H1 (cell line): Measurements from ENCODE around the gene HSFX2. TPM values are rescaled to one million over a fixed set of nuclear protein-coding genes. Genes with fewer than 3 reads are reported as not detected.

ENCODE experiments used
- CTCF ChIA-PET: fragments of 300-600 bp; sonication (Branson Sonifier 250); formaldehyde crosslinking; loops from one replicate; lab custom pipeline; 2021; ENCODE audit not compliant: partially characterized antibody; lab: Charles Lee
- POLR2A ChIA-PET: fragments of 300-600 bp; sonication (Branson Sonifier 250); formaldehyde crosslinking; loops from one replicate; lab custom pipeline; 2021; ENCODE audit warnings: inconsistent platforms; ENCODE audit not compliant: partially characterized antibody; lab: Charles Lee
- DNase-seq, 2 experiments: peaks; one replicate each; pipeline versions ENCODE4 v3.0.0 to v3.0.0-alpha.2; 2010 to 2022; ENCODE audit warnings: low spot score in 2 of 2, low read depth in 1 of 2, mixed read lengths in 1 of 2
- FAIRE-seq: peaks from 2 replicates; lab custom pipeline; 2011; peaks lifted over from hg19 to GRCh38; lab: Jason Lieb, UNC
- H2AFZ ChIP-seq: 2 replicates; pipeline ENCODE4 v1.8.1; 2012; ENCODE audit warnings: low read length, inconsistent platforms
- H2AK5ac ChIP-seq: 2 replicates; pipeline ENCODE4 v1.6.1; 2013; ENCODE audit warnings: low read depth, low read length
- H2BK120ac ChIP-seq: replicated peaks from 2 replicates; pipeline ENCODE3; 2013; ENCODE audit warnings: low read depth, low read length, inconsistent platforms
- H2BK12ac ChIP-seq: 2 replicates; pipeline ENCODE4 v1.6.1; 2013; ENCODE audit warnings: low read depth, low read length
- H2BK15ac ChIP-seq: 2 replicates; pipeline ENCODE4 v1.6.1; 2013; ENCODE audit warnings: low read length
- H2BK20ac ChIP-seq: 2 replicates; pipeline ENCODE4 v1.6.1; 2013; ENCODE audit warnings: low read length
- H2BK5ac ChIP-seq: 2 replicates; pipeline ENCODE4 v1.6.1; 2013; ENCODE audit warnings: low read depth, low read length
- H3K14ac ChIP-seq: 2 replicates; pipeline ENCODE4 v1.6.1; 2013; ENCODE audit warnings: inconsistent platforms; ENCODE audit not compliant: insufficient read length
- H3K18ac ChIP-seq: 2 replicates; pipeline ENCODE4 v1.6.1; 2013; ENCODE audit warnings: low read length; ENCODE audit errors: extremely low read depth
- H3K23ac ChIP-seq: 2 replicates; pipeline ENCODE4 v1.6.1; 2013; ENCODE audit warnings: inconsistent platforms; ENCODE audit not compliant: insufficient read length
- H3K23me2 ChIP-seq: 2 replicates; pipeline ENCODE4 v1.6.1; 2013; ENCODE audit warnings: low read depth, low read length
- H3K27ac ChIP-seq: 2 replicates; pipeline ENCODE4 v1.6.1; 2011; ENCODE audit warnings: low read depth, low read length, inconsistent platforms
- H3K27me3 ChIP-seq, 4 experiments: replicated peaks in 1 of 4; 1 replicate in 1 of 4; 2 replicates in 3 of 4; pipeline versions ENCODE4 v1.6.1 to v1.8.1; 2011 to 2013; ENCODE audit warnings: low read length in 3 of 4, mild to moderate bottlenecking in 3 of 4, inconsistent platforms in 2 of 4, mixed read lengths in 2 of 4, moderate library complexity in 1 of 4; ENCODE audit not compliant: control insufficient read depth in 3 of 4, insufficient read depth in 3 of 4; ENCODE audit errors: extremely low read depth in 1 of 4
- H3K36me3 ChIP-seq, 4 experiments: 2 replicates each; pipeline versions ENCODE4 v1.6.1 to v1.8.1; 2011 to 2013; ENCODE audit warnings: mild to moderate bottlenecking in 4 of 4, low read length in 3 of 4, moderate library complexity in 2 of 4, control low read depth in 1 of 4, inconsistent platforms in 1 of 4; ENCODE audit not compliant: insufficient read depth in 4 of 4, control insufficient read depth in 2 of 4
- H3K4ac ChIP-seq: replicated peaks from 2 replicates; pipeline ENCODE3; 2013; ENCODE audit warnings: low read length, low read depth, mixed read lengths, inconsistent platforms; ENCODE audit not compliant: insufficient read length
- H3K4me1 ChIP-seq, 4 experiments: replicated peaks in 1 of 4; 1 replicate in 1 of 4; 2 replicates in 3 of 4; pipeline versions ENCODE4 v1.6.1 to v1.8.1; 2011 to 2013; ENCODE audit warnings: low read length in 3 of 4, inconsistent platforms in 2 of 4, mixed read lengths in 1 of 4; ENCODE audit not compliant: insufficient read depth in 4 of 4, control insufficient read depth in 3 of 4
- H3K4me2 ChIP-seq, 2 experiments: 2 replicates each; pipeline versions ENCODE4 v1.6.1 to v1.8.1; 2011 to 2013; ENCODE audit warnings: low read depth in 2 of 2, low read length in 2 of 2, control low read depth in 1 of 2, inconsistent platforms in 1 of 2, mild to moderate bottlenecking in 1 of 2; ENCODE audit not compliant: insufficient read depth in 1 of 2
- H3K4me3 ChIP-seq, 4 experiments: fragments of 200-600, 300-600 bp in 1 of 4; sonication (generic), shearing (Covaris generic), sonication (Bioruptor Twin) in 1 of 4; 2 replicates each; pipeline versions ENCODE4 v1.5.1 to v1.8.1; 2011 to 2016; ENCODE audit warnings: low read length in 4 of 4, low read depth in 3 of 4, control low read depth in 2 of 4, inconsistent platforms in 2 of 4, mild to moderate bottlenecking in 2 of 4, mixed read lengths in 1 of 4, moderate library complexity in 1 of 4; ENCODE audit not compliant: insufficient read depth in 2 of 4; ENCODE audit errors: extremely low read depth in 1 of 4
- H3K56ac ChIP-seq: replicated peaks from 2 replicates; pipeline ENCODE3; 2013; ENCODE audit warnings: low read depth, mild to moderate bottlenecking, mixed read lengths, low read length, inconsistent platforms; ENCODE audit not compliant: insufficient read length
- H3K79me1 ChIP-seq: 2 replicates; pipeline ENCODE4 v1.6.1; 2013; ENCODE audit warnings: low read depth, low read length, control low read depth
- H3K79me2 ChIP-seq, 2 experiments: 2 replicates each; pipeline versions ENCODE4 v1.6.1 to v1.8.1; 2012 to 2013; ENCODE audit warnings: low read length in 2 of 2, mild to moderate bottlenecking in 2 of 2, inconsistent platforms in 1 of 2; ENCODE audit not compliant: insufficient read depth in 2 of 2, control insufficient read depth in 1 of 2
- H3K9ac ChIP-seq, 4 experiments: replicated peaks in 1 of 4; 1 replicate in 1 of 4; 2 replicates in 3 of 4; pipeline versions ENCODE4 v1.6.1 to v1.8.1; 2011 to 2013; ENCODE audit warnings: low read depth in 3 of 4, low read length in 3 of 4, control low read depth in 2 of 4, mild to moderate bottlenecking in 2 of 4, moderate library complexity in 2 of 4, inconsistent platforms in 1 of 4; ENCODE audit errors: extremely low read depth in 1 of 4
- H3K9me3 ChIP-seq, 2 experiments: 2 replicates each; pipeline versions ENCODE4 v1.6.1 to v1.8.1; 2012 to 2013; ENCODE audit warnings: mild to moderate bottlenecking in 2 of 2, moderate library complexity in 2 of 2, control low read depth in 1 of 2, inconsistent platforms in 1 of 2, low read depth in 1 of 2, low read length in 1 of 2, mixed read lengths in 1 of 2; ENCODE audit not compliant: insufficient read depth in 2 of 2
- H4K20me1 ChIP-seq, 2 experiments: replicated peaks in 1 of 2; 2 replicates each; pipeline versions ENCODE3 to v1.8.1; 2011 to 2013; ENCODE audit warnings: inconsistent platforms in 2 of 2, low read length in 2 of 2, mild to moderate bottlenecking in 1 of 2; ENCODE audit not compliant: insufficient read depth in 2 of 2, control insufficient read depth in 1 of 2
- H4K5ac ChIP-seq: 2 replicates; pipeline ENCODE4 v1.6.1; 2013; ENCODE audit warnings: low read length, low read depth, mixed read lengths, inconsistent platforms; ENCODE audit not compliant: insufficient read length
- H4K8ac ChIP-seq: 2 replicates; pipeline ENCODE4 v1.8.0; 2013; ENCODE audit warnings: mild to moderate bottlenecking, moderate library complexity, low read length, inconsistent platforms; ENCODE audit not compliant: insufficient read depth; ENCODE audit errors: extremely low read depth
- H4K91ac ChIP-seq: replicated peaks from 2 replicates; pipeline ENCODE3; 2013; ENCODE audit warnings: low read length, mixed read lengths, inconsistent platforms; ENCODE audit not compliant: insufficient read length
- ATF3 ChIP-seq: IDR thresholded peaks from 2 replicates; pipeline ENCODE4 v1.6.1; 2011; ENCODE audit warnings: low read depth, mild to moderate bottlenecking, low read length; ENCODE audit not compliant: insufficient read depth
- BCL11A ChIP-seq, 2 experiments: IDR thresholded peaks; one replicate each; pipeline ENCODE4 v1.6.1; 2011; ENCODE audit warnings: low read depth in 2 of 2, low read length in 2 of 2, mild to moderate bottlenecking in 2 of 2
- CEBPB ChIP-seq: IDR thresholded peaks from 2 replicates; pipeline ENCODE4 v1.6.1; 2012; ENCODE audit warnings: low read depth, low read length
- CHD2 ChIP-seq: IDR thresholded peaks from 2 replicates; pipeline ENCODE4 v1.6.1; 2012; ENCODE audit warnings: low read length, improper control_type of control experiment
- FOSL1 ChIP-seq: IDR thresholded peaks from 2 replicates; pipeline ENCODE4 v1.6.1; 2011; ENCODE audit warnings: mild to moderate bottlenecking, low read depth, low read length, moderate library complexity; ENCODE audit not compliant: insufficient read depth
- GTF2F1 ChIP-seq: IDR thresholded peaks from 2 replicates; pipeline ENCODE4 v1.6.1; 2012; ENCODE audit warnings: low read depth, low read length, improper control_type of control experiment, borderline replicate concordance
- HDAC2 ChIP-seq, 2 experiments: fragments of 300-600 bp in 1 of 2; sonication (generic) in 1 of 2; IDR thresholded peaks; 2 replicates each; pipeline ENCODE4 v1.6.1; 2011 to 2012; ENCODE audit warnings: low read depth in 2 of 2, low read length in 2 of 2, mild to moderate bottlenecking in 2 of 2, moderate library complexity in 2 of 2, borderline replicate concordance in 1 of 2, inconsistent platforms in 1 of 2
- NRF1 ChIP-seq: IDR thresholded peaks from 2 replicates; pipeline ENCODE4 v1.6.1; 2011; ENCODE audit warnings: mild to moderate bottlenecking, low read depth, low read length, improper control_type of control experiment
- POLR2A ChIP-seq, 2 experiments: IDR thresholded peaks; 1 replicate in 1 of 2; 2 replicates in 1 of 2; pipeline ENCODE4 v1.6.1; 2011; ENCODE audit warnings: low read depth in 2 of 2, low read length in 2 of 2, mild to moderate bottlenecking in 2 of 2; ENCODE audit errors: control extremely low read depth in 1 of 2
- RBBP5 ChIP-seq: IDR thresholded peaks from 2 replicates; pipeline ENCODE4 v1.7.1; 2012; ENCODE audit warnings: low read depth, mild to moderate bottlenecking, inconsistent platforms, low read length, moderate library complexity, borderline replicate concordance
- SIN3A ChIP-seq, 2 experiments: IDR thresholded peaks in 1 of 2; conservative IDR thresholded peaks in 1 of 2; 2 replicates each; pipeline ENCODE4 v1.6.1; 2011 to 2012; ENCODE audit warnings: low read length in 2 of 2, improper control_type of control experiment in 1 of 2, low read depth in 1 of 2, mild to moderate bottlenecking in 1 of 2
- SRF ChIP-seq: IDR thresholded peaks from 2 replicates; pipeline ENCODE4 v1.6.1; 2011; ENCODE audit warnings: mild to moderate bottlenecking, low read depth, low read length, moderate library complexity
- WGBS, 2 experiments: shearing (Covaris generic) in 1 of 2; methylation state at CpG; one replicate each; pipeline versions ENCODE4 v1.1.6 to v1.1.7; 2013 to 2015; ENCODE audit warnings: low lambda C conversion rate in 2 of 2, mixed read lengths in 2 of 2, inconsistent platforms in 1 of 2, low coverage in 1 of 2, missing lambda C conversion rate in 1 of 2; ENCODE audit not compliant: insufficient replicate concordance in 2 of 2, insufficient coverage in 1 of 2, insufficient read length in 1 of 2; ENCODE audit errors: extremely low coverage in 1 of 2, missing lambda C conversion rate in 1 of 2; 5-methylcytosine and 5-hydroxymethylcytosine counted together
- polyA plus RNA-seq, 7 experiments: library from polyadenylated mRNA; depleted of rRNA in 3 of 7; stranded (reverse) in 5 of 7; unstranded in 2 of 7; fragments of >200 nt in 5 of 7; fragments of 200-250 nt in 2 of 7; gene quantifications; 1 replicate in 5 of 7; 2 replicates in 1 of 7; 4 replicates in 1 of 7; pipeline versions ENCODE4 v1.2.1 to v1.2.3, GENCODE V29; 2011 to 2013; ENCODE audit warnings: missing spikeins in 2 of 7, mixed read lengths in 2 of 7
- total RNA-seq: library from RNA; stranded (reverse); fragmentation: NEBNext Ultra II Directional; extraction: Animal tissue kit (Norgen Biotek cat#: 25700); gene quantifications from 2 replicates; pipeline ENCODE4 v1.2.1, GENCODE V29; 2021

Gene HSFX2
- total and polyA plus RNA-seq, 2 of the 8 experiments (the other 6 are each of a cell fraction or from before 2014, with no cell fraction given): 0.17 TPM; not detected in 1

- H3K36me3 ChIP-seq: peaks cover 0 to 3% (median 0%) of the 10 kb centered on the region in 4 experiments; a peak in 2 of 8 replicates
- H4K20me1 ChIP-seq: no peaks in the 10 kb centered on the region
- H3K4me1 ChIP-seq: no peaks in the 10 kb centered on the region
- H2BK15ac ChIP-seq: no peak overlapping the region
- no peaks in the 10 kb centered on the region for H3K79me1 ChIP-seq
- H2BK5ac ChIP-seq: no peak overlapping the region
- no peak overlapping the region for H2AK5ac ChIP-seq
- no peak overlapping the region for H3K18ac ChIP-seq
- POLR2A ChIA-PET: no interaction called here
- DNase-seq (no peak), FAIRE-seq (no peak)
- no peak overlapping the region for H3K27ac ChIP-seq
- no peaks in the 10 kb centered on the region for H3K23me2 ChIP-seq
- no peak overlapping the region for H3K56ac ChIP-seq
- WGBS, 2 experiments: 93% methylated on average over 1 of the region's 1 CpG; no CpG with 5 or more reads in 1 of the 2 experiments
- no peak overlapping the region for H4K5ac ChIP-seq
- no peak overlapping the region for H3K4me2 ChIP-seq
- no peaks in the 10 kb centered on the region for H3K27me3 ChIP-seq
- peaks cover 0 to 10% of the 10 kb centered on the region in 2 experiments; a peak in 2 of 4 replicates for H3K79me2 ChIP-seq
- no peak overlapping the region for H3K4ac ChIP-seq
- H3K14ac ChIP-seq: no peak overlapping the region
- CTCF ChIA-PET: no interaction called here
- no peak overlapping the region for H2AFZ ChIP-seq
- no peak overlapping the region for H3K4me3 ChIP-seq
- no peak overlapping the region for H3K23ac ChIP-seq
- no peak overlapping the region for H3K9ac ChIP-seq
- no peak overlapping the region for H4K91ac ChIP-seq
- H2BK20ac ChIP-seq: no peak overlapping the region
- no peak overlapping the region for H2BK12ac ChIP-seq
- H2BK120ac ChIP-seq: no peak overlapping the region
- H4K8ac ChIP-seq: no peak overlapping the region
- no peaks in the 10 kb centered on the region for H3K9me3 ChIP-seq
- TF ChIP-seq NRF1: no peak
- no peak for TF ChIP-seq POLR2A (IDR thresholded peaks at IDR 0.05; ENCODE audit: control extremely low read depth in 1 of 2, low read depth in 2 of 2, low read length in 2 of 2)
- no peak for TF ChIP-seq CHD2
- TF ChIP-seq GTF2F1: no peak
- no peak for TF ChIP-seq HDAC2 (IDR thresholded peaks at IDR 0.05; ENCODE audit: borderline replicate concordance in 1 of 2, low read depth in 2 of 2, low read length in 2 of 2)
- TF ChIP-seq BCL11A (IDR thresholded peaks at IDR 0.05; ENCODE audit: low read depth in 2 of 2, low read length in 2 of 2): no peak
- no peak for TF ChIP-seq ATF3
- no peak for TF ChIP-seq SRF
- TF ChIP-seq RBBP5: no peak
- TF ChIP-seq SIN3A (conservative IDR thresholded peaks at IDR 0.05 in 1 of 2, IDR thresholded peaks at IDR 0.05 in 1 of 2; ENCODE audit: low read depth in 1 of 2, low read length in 2 of 2): no peak
- no peak for TF ChIP-seq CEBPB
- TF ChIP-seq FOSL1: no peak
These were observed 16.6 kb upstream of the HSFX2 start for GRCh38 chrX:149611623-149612175.
